BLaER1 (cell line): ENCODE data around the gene PTPRD.

Source experiments
- H3K27ac ChIP-seq: shearing (Covaris generic); formaldehyde crosslinking; 2 replicates; pipeline ENCODE4 v1.8.1; 2022
- H3K27me3 ChIP-seq: shearing (Covaris generic); formaldehyde crosslinking; 2 replicates; pipeline ENCODE4 v1.8.1; 2022
- H3K36me3 ChIP-seq: shearing (Covaris generic); formaldehyde crosslinking; 2 replicates; pipeline ENCODE4 v1.8.1; 2022
- H3K4me1 ChIP-seq: shearing (Covaris generic); formaldehyde crosslinking; 2 replicates; pipeline ENCODE4 v1.8.1; 2022
- H3K4me2 ChIP-seq: shearing (Covaris generic); formaldehyde crosslinking; 2 replicates; pipeline ENCODE4 v1.8.1; 2022
- H3K4me3 ChIP-seq: shearing (Covaris generic); formaldehyde crosslinking; 2 replicates; pipeline ENCODE4 v1.8.1; 2022
- H3K9ac ChIP-seq: shearing (Covaris generic); formaldehyde crosslinking; 2 replicates; pipeline ENCODE4 v1.8.1; 2022
- H3K9me3 ChIP-seq: shearing (Covaris generic); formaldehyde crosslinking; 2 replicates; pipeline ENCODE4 v1.8.1; 2022
- H4K20me1 ChIP-seq: shearing (Covaris generic); formaldehyde crosslinking; 2 replicates; pipeline ENCODE4 v1.8.1; 2022
- Cebpa-rat ChIP-seq: shearing (Covaris generic); IDR thresholded peaks from 2 replicates; pipeline ENCODE4 v1.8.1; 2022

PTPRD gene

DNA sequence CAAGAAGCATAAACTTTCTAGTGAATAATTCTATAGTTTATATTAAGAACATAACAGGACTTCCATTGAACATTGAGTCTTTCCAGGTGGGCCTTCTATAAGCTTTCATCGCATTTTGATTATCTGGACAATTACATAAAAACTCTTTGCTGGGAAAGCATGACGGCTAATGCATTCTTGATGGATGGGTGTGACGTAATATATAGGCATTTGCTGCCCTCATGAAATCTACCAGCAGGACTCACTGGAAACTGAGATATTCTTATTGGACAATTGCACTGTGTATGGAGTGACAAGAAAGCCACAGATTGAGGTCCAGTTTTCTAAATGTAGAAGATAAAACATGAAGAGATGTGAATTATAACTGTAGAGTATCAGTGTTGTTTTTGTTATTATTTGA is 15.0 kb downstream of the PTPRD start:
- TF ChIP-seq Cebpa-rat = no peak
- Histone ChIP-seq H3K27ac (no peak overlapping the region), H4K20me1 (no peaks in the 10 kb centered on the region), H3K9me3 (peaks cover under 1% of the 10 kb centered on the region; the same call in 1 of the 2 replicates), H3K36me3 (no peaks in the 10 kb centered on the region), H3K4me1 (no peaks in the 10 kb centered on the region), H3K4me2 (no peak overlapping the region), H3K27me3 (no peaks in the 10 kb centered on the region), H3K4me3 (no peak overlapping the region), H3K9ac (no peak overlapping the region)

DNA sequence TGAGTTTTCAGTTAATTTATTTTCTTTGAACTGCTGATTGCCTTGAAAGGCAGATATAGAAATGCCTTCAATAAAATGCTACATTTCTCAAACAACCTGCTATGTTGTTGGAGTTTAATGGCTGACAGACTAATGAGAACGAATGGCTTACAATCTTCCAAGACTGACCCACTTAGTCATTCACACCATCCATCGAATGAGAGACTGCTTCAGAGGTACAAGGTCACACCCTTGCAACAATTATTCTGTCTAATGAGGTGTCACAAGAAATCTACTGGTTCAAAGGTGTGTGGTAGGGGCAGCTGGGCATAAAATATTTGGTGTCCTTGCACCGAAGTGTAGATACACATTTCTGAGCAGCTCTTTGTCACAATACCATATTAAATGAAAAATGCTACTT is 18.3 kb downstream of the PTPRD start:
- Histone ChIP-seq H3K36me3 (no peaks in the 10 kb centered on the region), H3K9ac (no peak overlapping the region), H3K9me3 (peaks cover 5% of the 10 kb centered on the region; the same call in 1 of the 2 replicates), H3K4me3 (no peak overlapping the region), H3K27ac (no peak overlapping the region), H3K4me2 (no peak overlapping the region), H3K27me3 (no peaks in the 10 kb centered on the region), H3K4me1 (no peaks in the 10 kb centered on the region), H4K20me1 (no peaks in the 10 kb centered on the region)
- no peak for TF ChIP-seq Cebpa-rat

- H3K9ac ChIP-seq = no peak overlapping the region
- TF ChIP-seq Cebpa-rat = no peak
Observed at GRCh38 chr9:10586407-10586806, 26.4 kb downstream of the PTPRD start.

GRCh38 chr9:10571699-10572098 is 41.1 kb downstream of the PTPRD start:
- no peaks in the 10 kb centered on the region for H4K20me1 ChIP-seq
- TF ChIP-seq Cebpa-rat = no peak
- no peak overlapping the region for H3K27ac ChIP-seq
- no peaks in the 10 kb centered on the region for H3K36me3 ChIP-seq
- no peak overlapping the region for H3K4me3 ChIP-seq
- H3K9me3 ChIP-seq = no peaks in the 10 kb centered on the region
- H3K4me2 ChIP-seq = no peak overlapping the region
- no peaks in the 10 kb centered on the region for H3K27me3 ChIP-seq
- peaks cover 4% of the 10 kb centered on the region for H3K4me1 ChIP-seq
- no peak overlapping the region for H3K9ac ChIP-seq

More at GRCh38 chr9:10586407-10586806, 26.4 kb downstream of the PTPRD start:
- Histone ChIP-seq H3K9me3 (no peaks in the 10 kb centered on the region), H3K4me3 (no peak overlapping the region), H3K36me3 (no peaks in the 10 kb centered on the region), H4K20me1 (no peaks in the 10 kb centered on the region), H3K27ac (no peak overlapping the region), H3K27me3 (no peaks in the 10 kb centered on the region), H3K4me1 (no peaks in the 10 kb centered on the region), H3K4me2 (no peak overlapping the region)

GRCh38 chr9:10566848-10567247 is 46.0 kb downstream of the PTPRD start:
- no peak for TF ChIP-seq Cebpa-rat
- Histone ChIP-seq H3K27ac (no peak overlapping the region), H3K36me3 (no peaks in the 10 kb centered on the region), H3K4me3 (no peak overlapping the region), H3K9me3 (no peaks in the 10 kb centered on the region), H3K4me2 (peak overlapping the region; percentile 10; the same call in 1 of the 2 replicates), H3K9ac (no peak overlapping the region), H3K27me3 (no peaks in the 10 kb centered on the region), H4K20me1 (no peaks in the 10 kb centered on the region), H3K4me1 (peaks cover 7% of the 10 kb centered on the region)

DNA sequence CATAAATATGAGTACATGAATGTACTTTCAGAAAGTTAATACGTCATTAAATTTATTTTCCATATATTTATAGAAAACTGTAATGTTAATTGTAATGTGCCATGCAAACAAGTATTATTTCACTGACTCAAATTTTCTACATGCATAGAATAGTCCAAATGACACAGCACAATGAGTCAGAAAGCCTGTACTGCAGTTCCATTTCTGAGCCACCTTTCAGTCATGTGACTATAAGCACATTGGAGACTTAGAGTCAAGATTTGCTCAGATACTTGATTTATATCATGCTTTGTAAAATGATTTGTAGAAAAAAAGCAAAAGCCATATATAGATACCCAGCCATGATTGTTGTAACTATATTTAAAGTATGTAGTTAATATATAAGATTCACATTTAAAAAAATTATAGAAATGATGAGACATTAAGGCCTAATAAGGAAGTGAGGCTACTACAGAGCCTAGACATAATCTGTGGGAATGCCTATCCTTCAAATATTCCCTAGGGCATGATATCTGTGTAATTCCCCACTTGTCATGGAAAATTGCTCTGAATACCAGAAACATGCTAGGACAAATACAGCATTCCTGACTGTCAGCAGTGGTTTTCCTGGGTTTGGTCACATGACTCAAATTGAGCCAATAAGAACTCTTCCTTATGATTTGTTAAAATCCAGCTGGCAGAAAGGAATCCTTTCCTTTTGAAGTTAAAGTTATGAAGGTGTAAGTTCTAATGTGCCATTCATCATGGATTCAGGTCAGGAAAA is 50.0 kb downstream of the PTPRD start:
- no peak for TF ChIP-seq Cebpa-rat
- no peaks in the 10 kb centered on the region for H4K20me1 ChIP-seq
- no peak overlapping the region for H3K27ac ChIP-seq
- H3K9ac ChIP-seq = no peak overlapping the region
- H3K9me3 ChIP-seq = no peaks in the 10 kb centered on the region
- no peaks in the 10 kb centered on the region for H3K27me3 ChIP-seq
- H3K4me1 ChIP-seq = peaks cover 7% of the 10 kb centered on the region
- no peak overlapping the region for H3K4me3 ChIP-seq
- H3K36me3 ChIP-seq = no peaks in the 10 kb centered on the region
- no peak overlapping the region for H3K4me2 ChIP-seq

DNA sequence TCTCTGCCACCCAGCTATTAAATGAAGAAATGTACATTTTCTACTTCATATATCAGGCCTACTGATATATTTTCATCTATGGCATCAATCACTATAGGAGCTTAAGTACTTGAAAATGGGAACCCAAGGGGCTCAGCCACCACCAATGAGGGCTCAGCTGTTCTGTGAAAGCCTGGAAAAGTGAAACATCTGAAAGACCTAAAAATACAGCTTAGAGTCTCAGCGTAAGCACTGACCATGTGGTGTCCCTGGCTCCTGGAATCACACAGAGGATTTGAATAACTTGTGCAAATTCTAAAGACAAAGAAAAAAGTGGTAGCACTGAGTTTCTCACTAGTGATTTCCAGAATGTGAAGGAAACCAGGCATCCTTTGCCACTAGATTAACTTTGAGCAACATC is 64.5 kb downstream of the PTPRD start:
- no peaks in the 10 kb centered on the region for H3K9me3 ChIP-seq
- H3K9ac ChIP-seq = no peak overlapping the region
- H3K36me3 ChIP-seq = no peaks in the 10 kb centered on the region
- no peak overlapping the region for H3K27ac ChIP-seq
- no peak for TF ChIP-seq Cebpa-rat
- H3K4me1 ChIP-seq = no peaks in the 10 kb centered on the region
- H3K4me2 ChIP-seq = no peak overlapping the region
- no peak overlapping the region for H3K4me3 ChIP-seq
- H4K20me1 ChIP-seq = no peaks in the 10 kb centered on the region
- no peaks in the 10 kb centered on the region for H3K27me3 ChIP-seq

DNA sequence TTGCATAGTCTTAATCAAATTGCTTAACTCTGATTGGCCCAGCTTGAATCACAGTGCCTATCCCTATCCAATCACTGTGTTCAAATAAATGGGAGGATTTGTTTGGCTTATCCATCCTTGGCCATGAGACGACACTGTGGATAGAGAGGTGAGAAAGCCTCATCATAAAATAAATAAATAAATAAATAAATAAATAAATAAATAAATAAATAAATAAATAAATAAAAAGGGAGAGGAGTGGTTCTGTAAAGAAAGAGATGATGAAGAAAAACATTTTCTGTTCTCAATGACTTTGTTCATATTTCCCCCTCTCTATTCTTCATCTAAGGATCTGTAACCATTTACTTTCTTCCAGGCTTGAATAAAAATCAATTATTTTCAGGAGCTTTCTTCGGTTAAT is 74.7 kb downstream of the PTPRD start:
- no peak overlapping the region for H3K9ac ChIP-seq
- no peaks in the 10 kb centered on the region for H3K9me3 ChIP-seq

DNA sequence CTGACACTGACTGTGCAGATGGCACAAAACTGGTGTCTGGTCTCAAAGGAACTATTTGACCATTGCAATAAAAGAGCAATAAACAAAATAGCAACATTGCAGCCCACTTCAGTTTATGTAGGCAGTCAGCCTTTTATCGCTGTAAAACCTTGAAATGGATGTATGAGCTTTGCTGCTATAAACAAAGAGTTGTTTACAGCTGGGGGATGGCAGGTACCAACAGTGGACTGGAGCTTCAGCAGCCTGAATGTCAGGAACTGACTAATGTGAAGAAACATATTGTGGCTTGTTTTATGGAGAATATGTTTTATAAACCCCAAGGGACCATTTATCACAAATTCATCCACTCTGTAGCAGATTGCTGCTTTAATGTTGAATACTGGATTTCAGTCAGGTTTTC is 78.0 kb downstream of the PTPRD start:
- no peak overlapping the region for H3K4me2 ChIP-seq
- no peaks in the 10 kb centered on the region for H3K9me3 ChIP-seq
- no peak overlapping the region for H3K4me3 ChIP-seq
- H3K27ac ChIP-seq = no peak overlapping the region
- no peaks in the 10 kb centered on the region for H3K36me3 ChIP-seq
- no peaks in the 10 kb centered on the region for H4K20me1 ChIP-seq
- no peak overlapping the region for H3K9ac ChIP-seq
- H3K4me1 ChIP-seq = no peaks in the 10 kb centered on the region
- TF ChIP-seq Cebpa-rat = no peak
- no peaks in the 10 kb centered on the region for H3K27me3 ChIP-seq

More for the DNA sequence above, 74.7 kb downstream of the PTPRD start:
- TF ChIP-seq Cebpa-rat = no peak
- Histone ChIP-seq H3K36me3 (no peaks in the 10 kb centered on the region), H4K20me1 (no peaks in the 10 kb centered on the region), H3K4me1 (no peaks in the 10 kb centered on the region), H3K4me2 (no peak overlapping the region), H3K27ac (no peak overlapping the region), H3K27me3 (no peaks in the 10 kb centered on the region), H3K4me3 (no peak overlapping the region)

- Histone ChIP-seq H3K4me2 (no peak overlapping the region), H3K27me3 (no peaks in the 10 kb centered on the region), H3K4me3 (no peak overlapping the region), H3K4me1 (no peaks in the 10 kb centered on the region), H3K27ac (no peak overlapping the region), H3K9ac (no peak overlapping the region), H3K9me3 (no peaks in the 10 kb centered on the region), H3K36me3 (no peaks in the 10 kb centered on the region), H4K20me1 (no peaks in the 10 kb centered on the region)
- no peak for TF ChIP-seq Cebpa-rat
Observed at GRCh38 chr9:10525972-10526371, 86.8 kb downstream of the PTPRD start.
